ENCODE measurements around the gene CNKSR3. TPM values are rescaled to one million over a fixed set of nuclear protein-coding genes. Genes with fewer than 3 reads are reported as not detected.
A peak's percentile ranks its signal among the peaks of the same experiment; 100 is the strongest.

Gene CNKSR3
- total and polyA plus RNA-seq, 4 donors: 4.9 to 17.0 (median 8.8) TPM

GRCh38 chr6:154370545-154370944, 139.9 kb downstream of the CNKSR3 start:
- peak in 3 of 6 donors; percentile 38 to 87 (median 80) for DNase-seq (ENCODE audit: low read depth in 4 of 6, low spot score in 6 of 6)
- H3K36me3 ChIP-seq (ENCODE audit: control insufficient read depth, insufficient read depth, low read length): no peaks in the 10 kb centered on the region
- H3K9me3 ChIP-seq (ENCODE audit: control insufficient read depth, insufficient read depth, low read length): no peaks in the 10 kb centered on the region
- no peaks in the 10 kb centered on the region for H3K4me1 ChIP-seq (ENCODE audit: control insufficient read depth, insufficient read depth, low read length)
- no peak overlapping the region for H3K4me3 ChIP-seq (ENCODE audit: low read depth, low read length)
- no CpG with 5 or more reads among the region's 4 CpGs for WGBS (ENCODE audit: insufficient coverage)
- H3K27ac ChIP-seq (ENCODE audit: low read depth, low read length): no peak overlapping the region
- no peaks in the 10 kb centered on the region for H3K27me3 ChIP-seq (ENCODE audit: control insufficient read depth, insufficient read depth, low read length)

- H3K9me3 ChIP-seq (ENCODE audit: control insufficient read depth, insufficient read depth, low read length): no peaks in the 10 kb centered on the region
- no peaks in the 10 kb centered on the region for H3K4me1 ChIP-seq (ENCODE audit: control insufficient read depth, insufficient read depth, low read length)
- H3K4me3 ChIP-seq (ENCODE audit: low read depth, low read length): no peak overlapping the region
- no peak overlapping the region for H3K27ac ChIP-seq (ENCODE audit: low read depth, low read length)
- WGBS (ENCODE audit: insufficient coverage): 98% methylated on average over 7 of the region's 9 CpGs
- no peaks in the 10 kb centered on the region for H3K36me3 ChIP-seq (ENCODE audit: control insufficient read depth, insufficient read depth, low read length)
- no peak for DNase-seq (ENCODE audit: low read depth in 4 of 6, low spot score in 6 of 6)
- H3K27me3 ChIP-seq (ENCODE audit: control insufficient read depth, insufficient read depth, low read length): no peaks in the 10 kb centered on the region
These were observed 142.4 kb downstream of the CNKSR3 start for GRCh38 chr6:154367839-154368695.

- H3K4me3 ChIP-seq (ENCODE audit: low read depth, low read length): no peak overlapping the region
- H3K4me1 ChIP-seq (ENCODE audit: control insufficient read depth, insufficient read depth, low read length): no peaks in the 10 kb centered on the region
- no peaks in the 10 kb centered on the region for H3K27me3 ChIP-seq (ENCODE audit: control insufficient read depth, insufficient read depth, low read length)
- no peak overlapping the region for H3K27ac ChIP-seq (ENCODE audit: low read depth, low read length)
- no peak for DNase-seq (ENCODE audit: low read depth in 4 of 6, low spot score in 6 of 6)
- WGBS (ENCODE audit: insufficient coverage): 94% methylated on average over 2 of the region's 5 CpGs
- H3K36me3 ChIP-seq (ENCODE audit: control insufficient read depth, insufficient read depth, low read length): no peaks in the 10 kb centered on the region
- H3K9me3 ChIP-seq (ENCODE audit: control insufficient read depth, insufficient read depth, low read length): no peaks in the 10 kb centered on the region
These were observed 143.1 kb downstream of the CNKSR3 start for GRCh38 chr6:154367336-154367735.

DNA sequence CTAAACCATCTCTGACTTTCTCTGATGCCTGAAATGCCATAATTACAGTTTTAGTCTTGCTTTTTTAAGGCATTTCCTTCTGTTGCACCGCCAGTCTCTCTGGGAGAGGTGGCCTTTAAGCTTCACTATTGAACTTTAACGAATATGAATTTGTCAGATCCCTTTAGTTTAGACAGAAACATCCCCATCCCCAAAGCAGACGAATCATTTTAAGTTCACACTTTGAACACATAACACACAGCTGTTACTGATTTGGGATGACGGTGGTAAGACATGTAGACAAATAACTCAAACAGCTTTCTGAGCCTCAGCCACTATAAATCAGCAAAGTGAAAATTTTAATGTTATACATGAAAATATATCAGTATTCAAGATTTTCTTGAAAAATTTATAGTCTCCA, 146.7 kb downstream of the CNKSR3 start:
- H3K4me1 ChIP-seq (ENCODE audit: control insufficient read depth, insufficient read depth, low read length): peaks cover 10% of the 10 kb centered on the region
- H3K4me3 ChIP-seq (ENCODE audit: low read depth, low read length): no peak overlapping the region
- no CpG with 5 or more reads among the region's 4 CpGs for WGBS (ENCODE audit: insufficient coverage)
- H3K36me3 ChIP-seq (ENCODE audit: control insufficient read depth, insufficient read depth, low read length): no peaks in the 10 kb centered on the region
- no peak overlapping the region for H3K27ac ChIP-seq (ENCODE audit: low read depth, low read length)
- H3K27me3 ChIP-seq (ENCODE audit: control insufficient read depth, insufficient read depth, low read length): no peaks in the 10 kb centered on the region
- DNase-seq (ENCODE audit: low read depth in 4 of 6, low spot score in 6 of 6): no peak
- H3K9me3 ChIP-seq (ENCODE audit: control insufficient read depth, insufficient read depth, low read length): no peaks in the 10 kb centered on the region

DNA sequence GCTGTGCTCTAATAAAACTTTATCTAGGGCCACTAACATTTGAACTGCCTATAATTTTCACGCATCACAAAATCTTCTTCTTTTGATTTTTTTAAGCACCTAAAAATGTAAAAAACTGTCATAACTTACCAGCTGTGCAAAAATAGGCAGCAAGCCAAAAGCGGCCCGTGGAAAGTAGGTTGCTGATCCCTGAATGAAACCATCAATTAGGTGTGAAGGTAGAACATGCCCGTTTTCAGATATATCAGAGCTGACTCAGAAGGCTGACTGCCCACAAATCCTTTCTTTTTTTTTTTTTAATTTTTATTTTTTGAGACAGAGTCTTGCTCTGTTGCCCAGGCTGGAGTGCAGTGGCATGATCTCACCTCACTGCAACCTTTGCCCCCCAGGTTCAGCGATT, 149.0 kb downstream of the CNKSR3 start:
- no peak overlapping the region for H3K4me3 ChIP-seq (ENCODE audit: low read depth, low read length)
- no peaks in the 10 kb centered on the region for H3K36me3 ChIP-seq (ENCODE audit: control insufficient read depth, insufficient read depth, low read length)
- H3K27ac ChIP-seq (ENCODE audit: low read depth, low read length): no peak overlapping the region
- WGBS (ENCODE audit: insufficient coverage): 100% methylated on average over 1 of the region's 5 CpGs
- peaks cover 10% of the 10 kb centered on the region for H3K4me1 ChIP-seq (ENCODE audit: control insufficient read depth, insufficient read depth, low read length)
- peak in 1 of 6 donors; percentile 13 for DNase-seq (ENCODE audit: low read depth in 4 of 6, low spot score in 6 of 6)
- no peaks in the 10 kb centered on the region for H3K9me3 ChIP-seq (ENCODE audit: control insufficient read depth, insufficient read depth, low read length)
- H3K27me3 ChIP-seq (ENCODE audit: control insufficient read depth, insufficient read depth, low read length): no peaks in the 10 kb centered on the region

- H3K27ac ChIP-seq (ENCODE audit: low read depth, low read length): no peak overlapping the region
- no peak overlapping the region for H3K4me3 ChIP-seq (ENCODE audit: low read depth, low read length)
- no peak for DNase-seq (ENCODE audit: low read depth in 4 of 6, low spot score in 6 of 6)
- no peaks in the 10 kb centered on the region for H3K27me3 ChIP-seq (ENCODE audit: control insufficient read depth, insufficient read depth, low read length)
- no CpG with 5 or more reads among the region's 3 CpGs for WGBS (ENCODE audit: insufficient coverage)
- H3K4me1 ChIP-seq (ENCODE audit: control insufficient read depth, insufficient read depth, low read length): peaks cover 10% of the 10 kb centered on the region
- no peaks in the 10 kb centered on the region for H3K36me3 ChIP-seq (ENCODE audit: control insufficient read depth, insufficient read depth, low read length)
- no peaks in the 10 kb centered on the region for H3K9me3 ChIP-seq (ENCODE audit: control insufficient read depth, insufficient read depth, low read length)
These were observed 150.0 kb downstream of the CNKSR3 start for GRCh38 chr6:154360476-154360875.

- DNase-seq (ENCODE audit: low read depth in 4 of 6, low spot score in 6 of 6): no peak
- no peak overlapping the region for H3K4me3 ChIP-seq (ENCODE audit: low read depth, low read length)
- H3K27me3 ChIP-seq (ENCODE audit: control insufficient read depth, insufficient read depth, low read length): no peaks in the 10 kb centered on the region
- no peak overlapping the region for H3K27ac ChIP-seq (ENCODE audit: low read depth, low read length)
- WGBS (ENCODE audit: insufficient coverage): 60% methylated on average over 1 of the region's 4 CpGs
- H3K36me3 ChIP-seq (ENCODE audit: control insufficient read depth, insufficient read depth, low read length): no peaks in the 10 kb centered on the region
- H3K4me1 ChIP-seq (ENCODE audit: control insufficient read depth, insufficient read depth, low read length): peaks cover 10% of the 10 kb centered on the region
- no peaks in the 10 kb centered on the region for H3K9me3 ChIP-seq (ENCODE audit: control insufficient read depth, insufficient read depth, low read length)
These were observed 150.8 kb downstream of the CNKSR3 start for GRCh38 chr6:154359679-154360078.

GRCh38 chr6:154359161-154359574, 151.3 kb downstream of the CNKSR3 start:
- Histone ChIP-seq H3K4me1 (ENCODE audit: control insufficient read depth, insufficient read depth, low read length) (peaks cover 10% of the 10 kb centered on the region), H3K36me3 (ENCODE audit: control insufficient read depth, insufficient read depth, low read length) (no peaks in the 10 kb centered on the region), H3K4me3 (ENCODE audit: low read depth, low read length) (no peak overlapping the region), H3K27me3 (ENCODE audit: control insufficient read depth, insufficient read depth, low read length) (no peaks in the 10 kb centered on the region), H3K9me3 (ENCODE audit: control insufficient read depth, insufficient read depth, low read length) (no peaks in the 10 kb centered on the region), H3K27ac (ENCODE audit: low read depth, low read length) (peak overlapping the region; percentile 76)
- 19% methylated on average over 5 of the region's 10 CpGs for WGBS (ENCODE audit: insufficient coverage)
- peak in 3 of 6 donors; percentile 19 to 94 (median 85) for DNase-seq (ENCODE audit: low read depth in 4 of 6, low spot score in 6 of 6)

DNA sequence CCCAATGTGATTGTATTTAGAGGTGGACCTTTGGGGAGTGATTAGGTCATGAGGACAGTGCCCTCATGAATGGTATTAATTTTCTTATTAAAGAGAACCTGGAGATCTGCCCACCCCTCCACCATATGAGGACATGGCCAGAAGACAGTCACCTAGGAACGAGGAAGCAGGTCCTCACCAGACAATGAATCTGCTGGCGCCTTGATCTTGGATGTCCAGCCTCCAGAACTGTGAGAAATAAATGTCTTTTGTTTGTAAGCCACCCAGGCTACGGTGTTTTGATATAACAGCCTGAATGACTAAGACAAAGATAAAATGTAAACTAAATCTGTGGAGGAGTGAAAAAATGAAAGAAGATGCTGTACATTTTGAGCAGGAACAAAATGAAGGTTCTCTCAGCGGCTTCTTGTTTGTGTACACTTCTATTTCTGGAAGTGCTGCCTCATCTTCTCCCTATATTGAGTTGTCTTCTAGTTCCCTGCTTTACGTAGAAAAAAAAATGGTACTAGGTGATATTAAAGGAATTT, 152.4 kb downstream of the CNKSR3 start:
- Histone ChIP-seq H3K9me3 (ENCODE audit: control insufficient read depth, insufficient read depth, low read length) (no peaks in the 10 kb centered on the region), H3K4me3 (ENCODE audit: low read depth, low read length) (no peak overlapping the region), H3K27ac (ENCODE audit: low read depth, low read length) (no peak overlapping the region), H3K4me1 (ENCODE audit: control insufficient read depth, insufficient read depth, low read length) (peaks cover 10% of the 10 kb centered on the region), H3K36me3 (ENCODE audit: control insufficient read depth, insufficient read depth, low read length) (no peaks in the 10 kb centered on the region), H3K27me3 (ENCODE audit: control insufficient read depth, insufficient read depth, low read length) (no peaks in the 10 kb centered on the region)
- no peak for DNase-seq (ENCODE audit: low read depth in 4 of 6, low spot score in 6 of 6)
- 86% methylated on average over 3 of the region's 5 CpGs for WGBS (ENCODE audit: insufficient coverage)

DNA sequence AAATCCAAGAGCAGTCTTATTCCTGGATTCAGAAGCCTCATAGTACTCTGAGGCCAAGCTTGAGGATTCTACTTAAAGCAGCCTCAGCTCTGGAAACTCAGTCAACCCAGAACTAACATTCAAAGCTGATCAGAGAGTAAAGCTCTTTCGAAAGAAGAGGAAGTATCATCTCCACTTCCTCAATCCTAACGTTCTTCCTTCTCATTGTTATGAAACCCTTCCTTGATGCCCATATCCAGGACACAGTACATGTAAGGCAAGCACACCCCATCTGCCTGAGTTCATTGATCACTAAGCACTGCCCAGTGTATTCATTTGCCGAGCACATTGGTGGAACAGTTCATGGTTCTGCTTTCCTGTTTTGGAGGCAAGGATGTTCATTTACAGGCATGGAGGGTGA, 153.8 kb downstream of the CNKSR3 start, which contains the start of gene IPCEF1:
IPCEF1 (minus strand) TSS at position 114 of the 400 bp plus-strand sequence. CDS start 90,856 bp downstream, outside the sequence.
- Histone ChIP-seq H3K36me3 (ENCODE audit: control insufficient read depth, insufficient read depth, low read length) (no peaks in the 10 kb centered on the region), H3K4me3 (ENCODE audit: low read depth, low read length) (no peak within 1 kb of the TSS), H3K27me3 (ENCODE audit: control insufficient read depth, insufficient read depth, low read length) (no peaks in the 10 kb centered on the region), H3K9me3 (ENCODE audit: control insufficient read depth, insufficient read depth, low read length) (no peaks in the 10 kb centered on the region), H3K4me1 (ENCODE audit: control insufficient read depth, insufficient read depth, low read length) (peaks cover 10% of the 10 kb centered on the region), H3K27ac (ENCODE audit: low read depth, low read length) (no peak within 1 kb of the TSS)
- no peak for DNase-seq (ENCODE audit: low read depth in 4 of 6, low spot score in 6 of 6)
- 79% methylated on average over 2 of the region's 3 CpGs for WGBS (ENCODE audit: insufficient coverage)

All from spinal cord (tissue), 10 donors.